LNCaP clone FGC (cell line): ENCODE measurements around the gene KLHDC7B.

Experiments used
- DNase-seq: peaks from one replicate; pipeline ENCODE4 v3.0.0-alpha.2; 2011; ENCODE audit warnings: low read depth
- H3K4me3 ChIP-seq: 2 replicates; pipeline ENCODE4 v1.5.1; 2011; ENCODE audit warnings: mild to moderate bottlenecking, low read depth, low read length, control low read depth
- TF ChIP-seq, protein P1 (sequence below): IDR thresholded peaks from 2 replicates; pipeline ENCODE4 v1.5.1; 2012; ENCODE audit warnings: mild to moderate bottlenecking; ENCODE audit not compliant: control insufficient read depth, insufficient read depth; ENCODE audit errors: extremely low read depth

The KLHDC7B gene

DNA sequence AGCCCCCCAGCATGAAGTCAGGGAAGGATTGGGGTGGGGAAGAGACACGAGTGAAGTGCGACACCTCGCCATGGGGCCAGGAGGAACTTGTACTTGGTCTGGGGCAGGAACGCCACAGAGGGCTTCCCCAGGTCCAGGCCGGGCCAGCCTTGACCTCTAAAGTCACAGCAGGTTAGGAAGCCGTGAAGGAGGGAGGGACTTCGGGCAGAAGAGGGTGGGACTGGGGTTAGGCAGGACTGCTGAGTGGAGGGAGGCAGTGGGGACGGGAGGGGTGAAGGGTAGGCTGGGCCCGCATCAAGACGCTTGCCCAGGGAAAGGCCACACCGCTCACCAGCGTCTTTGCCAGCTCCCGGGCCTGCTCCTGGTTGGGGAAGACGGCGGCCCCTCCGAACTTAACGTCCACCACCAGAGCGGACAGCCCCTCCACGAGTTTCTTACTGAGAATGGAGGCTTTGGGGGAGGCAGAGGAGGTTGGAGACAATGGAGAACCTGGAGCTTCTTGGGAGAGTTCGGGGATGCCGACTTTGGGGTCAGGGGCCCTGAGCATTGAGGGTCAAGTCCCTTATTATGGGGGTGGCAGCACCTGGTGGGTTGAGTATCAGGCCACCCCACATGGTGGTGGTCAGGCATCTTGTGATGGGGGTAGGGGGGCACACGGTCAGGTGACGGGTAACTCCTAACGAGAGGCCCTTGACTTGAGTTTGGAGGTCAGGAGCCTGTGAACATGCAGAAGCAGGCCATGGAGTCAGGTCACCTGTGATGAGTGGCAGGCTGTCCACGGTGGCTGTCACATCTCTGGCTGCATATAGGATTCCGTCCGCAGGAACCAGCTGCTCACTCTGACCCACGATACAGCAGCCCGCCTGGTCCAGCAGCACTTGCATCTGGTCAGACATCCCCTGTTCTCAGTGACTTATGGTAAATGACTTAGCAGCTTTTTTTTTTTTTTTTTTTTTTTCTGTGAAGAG, 18.6 kb upstream of the KLHDC7B start:
- peak overlapping the region; percentile 82 for H3K4me3 ChIP-seq
- TF ChIP-seq, protein P1, sequence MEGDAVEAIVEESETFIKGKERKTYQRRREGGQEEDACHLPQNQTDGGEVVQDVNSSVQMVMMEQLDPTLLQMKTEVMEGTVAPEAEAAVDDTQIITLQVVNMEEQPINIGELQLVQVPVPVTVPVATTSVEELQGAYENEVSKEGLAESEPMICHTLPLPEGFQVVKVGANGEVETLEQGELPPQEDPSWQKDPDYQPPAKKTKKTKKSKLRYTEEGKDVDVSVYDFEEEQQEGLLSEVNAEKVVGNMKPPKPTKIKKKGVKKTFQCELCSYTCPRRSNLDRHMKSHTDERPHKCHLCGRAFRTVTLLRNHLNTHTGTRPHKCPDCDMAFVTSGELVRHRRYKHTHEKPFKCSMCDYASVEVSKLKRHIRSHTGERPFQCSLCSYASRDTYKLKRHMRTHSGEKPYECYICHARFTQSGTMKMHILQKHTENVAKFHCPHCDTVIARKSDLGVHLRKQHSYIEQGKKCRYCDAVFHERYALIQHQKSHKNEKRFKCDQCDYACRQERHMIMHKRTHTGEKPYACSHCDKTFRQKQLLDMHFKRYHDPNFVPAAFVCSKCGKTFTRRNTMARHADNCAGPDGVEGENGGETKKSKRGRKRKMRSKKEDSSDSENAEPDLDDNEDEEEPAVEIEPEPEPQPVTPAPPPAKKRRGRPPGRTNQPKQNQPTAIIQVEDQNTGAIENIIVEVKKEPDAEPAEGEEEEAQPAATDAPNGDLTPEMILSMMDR = no peak
- peak; percentile 76 for DNase-seq

GRCh38 chr22:50527921-50528681, 17.6 kb upstream of the KLHDC7B start:
- TF ChIP-seq, protein P1 = no peak
- no peak overlapping the region for H3K4me3 ChIP-seq

GRCh38 chr22:50528682-50529415, 16.9 kb upstream of the KLHDC7B start:
- peak overlapping the region; percentile 78 for H3K4me3 ChIP-seq
- no peak for DNase-seq

More at GRCh38 chr22:50527921-50528681, 17.6 kb upstream of the KLHDC7B start:
- no peak for DNase-seq

DNA sequence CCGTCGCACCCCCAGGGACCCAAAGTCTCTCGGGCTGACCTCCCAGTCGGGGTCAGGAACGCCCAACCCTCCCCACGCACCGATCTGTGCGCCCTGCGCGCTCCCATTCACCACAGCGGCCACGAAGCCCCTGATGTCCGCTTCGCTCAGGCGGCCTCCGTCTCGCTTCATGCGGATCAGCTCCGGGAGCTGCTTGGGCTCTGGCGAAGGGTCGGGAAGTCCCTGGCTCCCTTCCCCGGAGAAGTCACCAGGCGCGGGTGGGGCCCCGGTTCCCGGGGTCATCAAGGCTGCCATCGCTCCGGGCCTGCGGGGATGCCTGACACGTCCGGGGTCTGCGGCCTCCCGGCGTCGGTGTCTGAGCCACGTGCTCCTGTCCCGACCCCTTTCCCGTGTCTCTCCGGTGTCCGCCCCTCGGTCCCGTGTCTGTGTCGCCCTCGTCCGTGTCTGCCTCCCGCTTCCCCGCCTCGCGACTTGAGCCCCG, 16.2 kb upstream of the KLHDC7B start:
- H3K4me3 ChIP-seq = peak overlapping the region; percentile 78
- TF ChIP-seq, protein P1 = no peak
- DNase-seq = no peak

More at GRCh38 chr22:50528682-50529415, 16.9 kb upstream of the KLHDC7B start:
- TF ChIP-seq, protein P1 = no peak

GRCh38 chr22:50529897-50530579, 15.7 kb upstream of the KLHDC7B start, which contains the start of gene TYMP:
TYMP (minus strand) TSS chr22:50530012; CDS start chr22:50529709, 303 bp downstream.
- H3K4me3 ChIP-seq = peak within 1 kb of the TSS; percentile 78
- TF ChIP-seq, protein P1 = no peak
- DNase-seq = peak; percentile 74

DNA sequence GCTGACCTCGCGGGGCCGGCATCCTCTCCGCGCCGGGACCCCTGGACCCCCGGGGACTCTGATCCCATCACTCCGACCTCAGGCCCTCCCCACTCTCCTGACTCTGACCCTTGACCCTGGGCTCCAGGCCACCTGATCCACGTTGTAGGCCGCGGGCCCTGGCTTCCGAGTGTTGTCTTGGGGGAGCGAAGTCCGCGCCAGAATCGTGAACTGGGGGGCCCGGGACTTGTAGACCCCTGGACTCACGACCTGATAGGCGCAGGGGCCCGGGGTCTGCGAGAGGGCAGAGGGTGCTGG, 15.2 kb upstream of the KLHDC7B start:
- DNase-seq = no peak
- peak overlapping the region; percentile 78 for H3K4me3 ChIP-seq
- TF ChIP-seq, protein P1 = no peak
